Measurements from ENCODE around the gene MXD3.
"Not testable (repeated sequence)": the region's sequence is repeated elsewhere in the genome, so short reads cannot be mapped to it uniquely, and the experiment has no call there.

Gene MXD3

GRCh38 chr5:177319913-177320588 is 8.4 kb upstream of the MXD3 start:
- DNase-seq: no peak

GRCh38 chr5:177317959-177318377 is 6.3 kb upstream of the MXD3 start:
- DNase-seq: peak in 4 of 5 experiments; percentile 48 to 77 (median 60)

- no peak for DNase-seq
Observed at GRCh38 chr5:177316005-177316404, 4.3 kb upstream of the MXD3 start.

GRCh38 chr5:177315411-177315810 is 3.7 kb upstream of the MXD3 start:
- no peak for DNase-seq

- DNase-seq: no peak
Observed at GRCh38 chr5:177314376-177315342, 3.0 kb upstream of the MXD3 start.

- DNase-seq: no peak
Observed at GRCh38 chr5:177313561-177314259, 2.0 kb upstream of the MXD3 start.

- peak in 1 of 5 experiments; percentile 75 for DNase-seq
Observed at GRCh38 chr5:177312649-177313181, 1.0 kb upstream of the MXD3 start.

- no peak for DNase-seq
Observed at GRCh38 chr5:177311392-177311722, 341 bp downstream of the MXD3 start.

GRCh38 chr5:177310757-177311391 is 824 bp downstream of the MXD3 start:
- peak in 1 of 5 experiments; percentile 57 for DNase-seq

- DNase-seq: no peak
Observed at GRCh38 chr5:177310332-177310731, 1.4 kb downstream of the MXD3 start.

GRCh38 chr5:177309351-177310191 is 2.1 kb downstream of the MXD3 start:
- peak; percentile 36 to 78 (median 62) for DNase-seq

GRCh38 chr5:177308740-177309139 is 3.0 kb downstream of the MXD3 start:
- no peak for DNase-seq

GRCh38 chr5:177307544-177308363 is 3.9 kb downstream of the MXD3 start:
- no peak for DNase-seq

- no peak for DNase-seq
Observed at GRCh38 chr5:177306674-177307543, 4.8 kb downstream of the MXD3 start.

GRCh38 chr5:177306103-177306640 is 5.5 kb downstream of the MXD3 start:
- DNase-seq: not testable (repeated sequence)

GRCh38 chr5:177304392-177305119 is 7.1 kb downstream of the MXD3 start:
- DNase-seq: peak in 1 of 5 experiments; percentile 39

GRCh38 chr5:177303925-177304391 is 7.7 kb downstream of the MXD3 start:
- DNase-seq: peak in 1 of 5 experiments; percentile 34
